HG03066 (cell line): Measurements from ENCODE around the gene NME3.
"Not testable (repeated sequence)": the region's sequence is repeated elsewhere in the genome, so short reads cannot be mapped to it uniquely, and the experiment has no call there.

ENCODE experiments used
- ATAC-seq: cut with Tn5 transposase; IDR thresholded peaks from one replicate; pipeline ENCODE4 v1.9.1; 2021; ENCODE audit warnings: low read depth; ENCODE audit not compliant: unreplicated experiment

The NME3 gene

DNA sequence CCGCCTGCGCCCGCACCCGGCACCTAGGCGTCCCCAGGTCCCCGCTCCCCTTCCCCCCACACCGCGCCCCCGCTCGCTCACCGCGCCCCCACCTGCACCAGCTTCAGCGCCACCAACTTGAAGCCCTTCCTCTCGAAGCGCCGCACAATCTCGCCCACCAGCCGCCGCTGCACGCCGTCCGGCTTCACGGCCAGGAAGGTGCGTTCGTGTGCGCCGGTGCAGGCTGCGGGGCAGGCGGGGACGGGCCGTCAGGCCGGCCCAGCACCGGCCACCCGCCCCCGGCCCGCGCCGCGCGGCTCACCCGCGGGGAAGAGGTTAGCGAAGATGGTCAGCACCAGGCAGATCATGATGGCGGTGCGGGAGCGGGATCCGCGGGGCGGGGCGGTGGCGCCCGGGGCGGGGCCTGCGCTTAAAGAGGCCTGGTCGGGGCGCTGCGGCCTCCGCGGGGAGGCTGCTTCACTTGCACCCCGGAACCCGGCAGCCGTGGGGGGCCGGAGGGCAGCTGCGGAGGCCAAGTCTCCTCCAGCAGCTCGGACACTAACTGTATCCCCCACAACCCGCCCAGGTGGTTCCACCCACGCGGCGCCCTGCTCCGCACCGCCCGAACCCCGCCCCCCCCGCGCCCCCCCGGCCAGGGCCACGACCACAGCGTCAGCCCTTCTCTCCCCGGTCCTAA is at the start of gene NME3:
Gene NME3 (minus strand): TSS at position 356 of the 676 bp plus-strand sequence. CDS start 9 bp downstream, at position 347.
- no peak for ATAC-seq

DNA sequence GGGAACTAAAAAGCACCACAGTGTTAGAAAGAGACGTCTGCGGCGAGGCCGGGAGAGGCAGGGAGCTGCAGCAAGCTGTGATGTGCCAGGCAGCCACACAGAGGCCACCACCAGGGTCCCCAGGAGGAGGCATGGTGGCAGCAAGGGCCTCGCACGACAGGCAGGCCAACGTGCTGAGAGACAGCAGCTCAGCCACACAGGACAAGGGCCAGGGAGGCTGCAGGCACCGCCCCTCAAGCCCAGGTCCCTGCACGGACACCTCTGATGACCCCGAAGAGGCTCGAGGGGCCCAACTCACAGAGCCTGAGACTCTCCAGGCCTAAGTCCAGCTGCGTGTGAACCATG is 49.6 kb upstream of the NME3 start:
- no peak for ATAC-seq

DNA sequence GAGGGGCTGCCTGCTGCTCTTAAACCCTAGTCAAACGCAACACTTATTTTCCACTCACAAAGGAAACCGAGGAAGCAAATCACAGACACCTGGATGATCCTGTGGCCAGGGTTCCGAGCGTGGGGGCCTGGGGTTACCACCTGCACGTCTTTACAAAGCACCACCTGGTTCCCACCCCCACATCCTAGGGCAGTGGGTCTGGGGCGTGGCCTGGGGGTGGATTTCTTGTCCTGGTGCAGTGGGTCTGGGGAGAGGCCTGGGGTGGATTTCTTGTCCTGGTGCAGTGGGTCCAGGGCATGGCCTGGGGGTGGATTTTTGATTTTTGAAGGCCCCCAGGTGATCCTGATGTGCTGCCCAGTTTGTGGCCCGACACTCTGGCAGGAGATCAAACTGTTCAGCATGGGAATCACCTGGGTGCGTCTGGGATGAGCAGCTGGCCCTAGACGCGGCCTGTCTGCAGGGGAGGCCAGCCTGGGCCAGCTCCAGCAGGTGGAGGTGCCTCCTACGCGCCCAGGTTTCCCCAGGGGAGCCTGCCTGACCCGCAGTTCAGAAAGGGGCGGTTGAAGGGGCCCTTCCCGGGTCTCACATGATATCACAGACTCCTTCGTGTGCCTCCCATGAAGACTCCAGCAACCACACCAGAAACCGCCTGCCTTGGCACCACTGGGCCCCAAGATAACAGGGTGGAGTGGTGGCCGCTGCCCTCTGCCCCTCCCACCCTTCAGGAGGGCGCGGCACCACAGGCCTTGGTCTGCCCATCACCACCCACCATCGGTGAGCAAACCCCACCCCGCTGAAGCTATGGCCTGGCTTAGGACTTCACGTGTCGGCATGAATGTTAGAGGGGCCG is 49.0 kb upstream of the NME3 start:
- ATAC-seq = no peak

DNA sequence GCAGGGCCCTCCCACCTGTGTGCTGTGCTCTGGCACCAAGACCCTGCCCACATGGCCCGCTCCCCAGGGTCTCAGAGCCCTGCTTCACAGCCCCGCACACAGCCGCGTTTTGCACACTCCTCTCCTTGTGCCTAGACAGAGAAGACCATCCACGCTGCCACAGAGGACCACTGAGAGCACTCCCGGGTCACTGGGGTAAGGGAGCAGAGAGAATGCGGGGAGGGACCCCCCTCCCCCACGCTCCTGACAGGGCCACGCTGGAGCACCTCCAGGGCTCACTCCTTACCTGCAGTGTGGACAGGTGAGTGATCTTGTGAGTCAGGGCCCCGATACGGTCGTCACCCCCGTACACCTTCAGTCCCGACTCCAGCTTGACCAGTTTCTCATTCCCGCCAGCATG is 48.3 kb upstream of the NME3 start:
- no peak for ATAC-seq

- no peak for ATAC-seq
These were observed 47.7 kb upstream of the NME3 start for GRCh38 chr16:1818873-1819525.

DNA sequence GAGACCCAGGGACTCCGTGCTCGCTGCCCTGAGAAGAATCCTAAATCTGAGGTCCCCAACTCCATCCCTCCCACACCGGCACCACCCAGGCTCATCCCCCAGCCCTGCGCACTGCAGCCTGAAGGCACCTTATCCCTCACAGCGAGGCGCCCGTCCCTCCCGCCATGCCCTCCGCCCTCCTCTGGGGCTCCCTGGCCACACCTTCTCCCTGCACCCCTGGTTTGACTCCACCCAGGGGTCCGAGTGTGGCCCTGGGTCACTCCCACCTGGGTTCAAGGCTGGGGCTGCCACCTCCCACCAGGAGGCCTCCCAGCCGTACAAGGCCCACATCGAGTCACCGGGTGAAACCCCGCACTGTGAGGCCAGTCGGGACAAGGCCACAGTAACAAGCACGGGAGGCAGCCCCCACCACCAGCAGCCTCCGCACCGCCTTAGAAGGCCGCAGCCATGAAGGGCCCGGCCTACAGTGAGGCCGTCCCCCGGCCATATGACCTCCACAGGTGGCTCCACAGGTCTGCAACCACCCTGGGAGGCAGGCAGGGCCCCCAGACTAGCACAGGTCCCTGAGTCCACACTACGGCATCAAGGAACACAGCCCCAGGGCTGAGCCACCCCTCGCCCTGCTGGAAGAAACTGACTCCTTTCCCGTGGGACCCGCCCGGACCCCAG is 47.0 kb upstream of the NME3 start:
- ATAC-seq = no peak

DNA sequence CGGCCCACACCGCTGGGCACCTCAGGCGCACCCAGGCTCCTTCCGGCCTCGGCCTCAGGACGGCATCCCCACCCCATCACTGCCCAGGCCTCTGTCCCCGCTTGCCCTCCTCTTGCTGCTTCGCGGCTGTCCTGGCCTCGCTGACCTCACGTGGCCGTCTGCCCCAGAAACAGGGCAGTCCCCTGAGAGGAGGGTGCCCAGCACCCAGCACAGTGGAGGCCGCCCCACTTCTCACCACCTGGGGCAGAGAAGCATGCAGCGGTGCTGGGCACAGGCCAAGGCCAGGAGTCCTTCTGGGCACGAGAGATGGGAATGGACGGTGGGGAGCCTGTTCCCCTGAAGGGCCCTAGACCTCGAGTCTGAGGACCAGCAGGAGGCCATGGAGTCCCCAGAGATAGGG is 46.4 kb upstream of the NME3 start:
- ATAC-seq = no peak

DNA sequence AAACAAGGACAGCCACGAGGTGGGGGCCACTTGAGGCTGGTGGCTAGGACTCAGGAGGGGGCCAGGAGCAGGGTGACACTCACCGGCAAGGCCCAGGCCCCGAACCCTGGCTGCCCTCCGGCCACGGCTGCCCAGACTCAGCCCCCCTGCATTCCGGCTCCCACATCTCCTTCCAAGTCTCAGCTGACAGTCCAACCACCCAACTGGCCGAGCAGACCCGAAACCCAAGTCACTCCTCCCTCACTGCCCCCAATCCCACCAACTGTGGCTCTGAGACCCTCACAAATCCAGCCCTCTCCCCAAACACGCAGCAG is 45.9 kb upstream of the NME3 start:
- ATAC-seq = no peak

DNA sequence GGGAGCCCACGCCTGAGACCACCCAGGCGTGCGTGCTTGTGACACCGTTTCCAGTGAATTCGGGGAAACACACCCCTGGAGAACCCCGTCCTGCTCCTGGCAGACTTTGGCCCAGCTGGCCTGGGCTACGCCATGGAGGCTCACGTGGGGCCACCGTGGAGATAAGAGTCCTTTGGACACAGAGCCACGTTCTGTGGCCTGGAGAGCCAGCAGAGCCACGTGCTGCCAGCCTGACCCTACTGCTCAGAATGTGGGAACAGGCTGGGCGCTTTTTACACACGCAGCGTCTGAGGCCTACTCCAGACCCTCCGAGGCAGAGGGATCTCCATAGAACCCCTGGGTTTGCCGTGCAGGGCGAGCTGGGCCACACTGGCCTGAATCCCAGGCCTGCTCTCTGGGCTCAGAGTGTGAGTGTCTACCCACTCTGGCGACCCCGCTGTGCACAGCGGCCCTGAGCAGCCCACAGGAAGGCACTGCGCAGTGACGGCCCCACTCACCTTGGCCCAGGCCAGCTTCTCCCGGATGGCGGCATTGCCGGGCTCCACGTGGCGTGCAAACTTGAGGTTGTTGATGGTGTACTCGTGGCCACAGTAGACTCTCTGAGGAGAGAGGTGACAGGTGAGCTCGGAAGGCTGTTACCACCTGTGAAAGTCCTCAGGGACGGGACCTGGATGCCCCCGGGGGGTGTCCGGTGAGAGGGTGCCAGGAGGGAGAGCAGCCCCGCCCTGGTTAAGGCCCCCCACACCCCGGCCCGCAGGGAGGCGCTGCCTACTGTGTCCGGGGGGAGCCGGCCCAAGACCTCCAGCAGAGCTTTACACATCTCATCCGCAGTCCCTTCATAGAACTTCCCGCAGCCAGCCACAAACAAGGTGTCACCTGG is 45.3 kb upstream of the NME3 start:
- ATAC-seq = no peak

DNA sequence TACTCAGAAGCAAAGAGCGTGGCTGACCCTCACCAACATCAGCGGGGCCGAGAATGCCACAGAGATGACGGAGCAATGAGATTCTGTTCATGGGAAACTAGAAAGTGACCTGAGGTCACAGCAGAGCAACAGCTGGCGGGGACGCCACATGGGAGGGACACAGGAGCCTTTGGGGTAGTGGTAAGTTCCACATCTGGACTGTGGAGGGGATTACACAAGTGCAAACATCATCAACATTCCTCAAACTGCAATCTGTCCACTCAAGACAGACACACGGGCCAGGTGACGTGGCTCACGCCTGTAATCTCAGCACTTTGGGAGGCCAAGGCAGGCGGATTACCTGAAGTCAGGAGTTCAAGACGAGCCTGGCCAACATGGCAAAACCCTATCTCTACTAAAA is 44.1 kb upstream of the NME3 start:
- ATAC-seq = no peak

DNA sequence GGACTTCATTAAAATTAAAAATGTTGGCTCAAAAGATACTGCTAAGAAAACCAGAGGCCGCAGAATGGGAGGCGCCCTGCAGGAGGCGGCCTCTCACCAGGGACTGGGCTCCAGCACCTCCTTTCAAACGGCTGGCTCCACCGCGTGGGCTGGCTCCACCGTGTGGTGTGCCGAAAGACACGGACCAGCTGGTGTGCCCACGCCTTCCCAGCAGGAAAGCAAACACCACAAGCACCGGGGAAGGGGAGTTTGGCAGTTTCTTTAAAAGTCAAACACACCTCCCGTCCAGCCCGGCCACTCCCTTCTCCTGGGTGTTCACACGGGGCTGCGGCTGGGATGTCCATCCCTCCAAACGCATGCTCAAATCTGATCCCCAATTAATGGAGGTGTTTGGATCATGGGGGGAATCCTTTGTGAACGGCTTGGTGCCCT is 41.4 kb upstream of the NME3 start:
- no peak for ATAC-seq

GRCh38 chr16:1810536-1810935 is 39.2 kb upstream of the NME3 start:
- ATAC-seq = no peak

DNA sequence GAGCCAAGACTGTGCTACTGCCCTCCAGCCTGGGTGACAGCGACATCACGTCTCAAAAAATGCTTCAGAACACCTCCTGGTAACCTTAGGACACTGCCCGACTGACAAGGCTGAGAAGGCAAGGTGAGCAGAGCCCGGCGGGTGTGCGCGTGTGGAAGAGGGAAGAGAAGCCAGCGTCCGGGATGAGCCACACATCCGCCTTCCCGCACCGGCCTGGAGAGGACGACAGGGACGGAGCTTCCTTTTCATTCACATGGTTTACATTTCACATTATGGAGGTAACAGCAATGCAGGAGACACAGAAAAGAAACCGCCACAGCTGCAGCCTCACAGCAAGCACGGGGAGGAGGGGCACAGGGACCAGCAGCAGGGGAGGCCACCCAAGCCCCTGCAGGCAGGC is 38.8 kb upstream of the NME3 start:
- no peak for ATAC-seq

GRCh38 chr16:1809281-1809801 is 38.0 kb upstream of the NME3 start:
- ATAC-seq = no peak

- ATAC-seq = no peak
These were observed 37.3 kb upstream of the NME3 start for GRCh38 chr16:1808691-1809090.

DNA sequence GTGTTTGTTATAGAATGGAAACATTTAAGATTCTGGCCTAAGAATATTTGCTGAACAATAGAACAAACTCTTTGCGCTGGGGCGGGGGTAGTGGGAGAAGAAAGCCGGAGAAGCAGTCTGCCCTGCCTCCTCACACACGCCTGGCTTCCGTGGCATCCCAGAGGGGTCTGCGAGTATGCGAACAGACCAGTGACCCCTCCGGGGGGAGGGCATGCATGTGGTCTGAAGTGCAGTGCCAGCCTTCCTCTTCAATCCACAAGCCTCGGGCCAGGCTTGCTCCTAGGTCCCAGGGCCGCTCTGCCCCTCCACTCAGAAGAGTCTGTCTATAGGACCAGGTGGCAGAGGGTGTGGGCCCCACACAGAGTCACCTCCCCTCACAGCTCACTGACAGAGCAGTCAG is 36.3 kb upstream of the NME3 start:
- no peak for ATAC-seq

- no peak for ATAC-seq
These were observed 29.4 kb upstream of the NME3 start for GRCh38 chr16:1800701-1801100.

GRCh38 chr16:1799263-1799662 is 27.9 kb upstream of the NME3 start:
- ATAC-seq = not testable (repeated sequence)

- no peak for ATAC-seq
These were observed 23.7 kb upstream of the NME3 start for GRCh38 chr16:1794908-1795666.
